Fibroblast of the aortic adventitia (primary cell): ENCODE measurements around the gene NEDD4. TPM values are rescaled to one million over a fixed set of nuclear protein-coding genes. Genes with fewer than 3 reads are reported as not detected.
"Not testable (repeated sequence)": the region's sequence is repeated elsewhere in the genome, so short reads cannot be mapped to it uniquely, and the experiment has no call there.

Experiments
- DNase-seq: peaks from one replicate; pipeline ENCODE4 v3.0.0-alpha.2; 2010; ENCODE audit warnings: low read depth
- H3K4me3 ChIP-seq: 2 replicates; pipeline ENCODE4 v1.5.1; 2011; ENCODE audit warnings: low read depth, mild to moderate bottlenecking, control low read depth, low read length, moderate library complexity
- total RNA-seq: library from RNA; depleted of rRNA; stranded (reverse); fragments of >200 nt; gene quantifications from 2 replicates; pipeline ENCODE4 v1.2.3, GENCODE V29; 2012; ENCODE audit warnings: low replicate concordance
- TF ChIP-seq, protein P1 (sequence below): IDR thresholded peaks from 2 replicates; pipeline ENCODE4 v1.5.1; 2011; ENCODE audit warnings: mild to moderate bottlenecking, low read length, control low read depth, inconsistent platforms; ENCODE audit not compliant: insufficient read depth

NEDD4 gene
- total RNA-seq, 1 donor: 34.3 TPM

DNA sequence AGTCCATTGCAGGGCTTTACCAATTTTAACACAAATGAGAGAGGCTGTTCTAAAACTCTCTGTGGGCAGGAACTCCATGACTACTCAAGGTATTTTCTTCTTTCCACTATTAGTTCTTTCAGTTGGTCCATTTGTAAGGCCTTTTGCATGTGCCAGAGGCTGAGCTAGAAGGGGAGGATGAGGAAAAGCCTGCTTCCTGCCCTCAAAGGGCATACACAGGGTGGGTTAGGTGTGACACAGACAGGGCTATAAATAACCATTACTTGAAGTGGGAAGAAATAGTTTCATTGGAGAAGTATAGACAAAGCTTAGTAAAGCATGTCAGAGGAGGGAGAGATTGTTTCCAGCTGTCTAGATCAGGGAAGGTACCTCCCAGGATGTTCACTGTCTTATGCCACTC is 198.4 kb downstream of the NEDD4 start:
- TF ChIP-seq, protein P1, sequence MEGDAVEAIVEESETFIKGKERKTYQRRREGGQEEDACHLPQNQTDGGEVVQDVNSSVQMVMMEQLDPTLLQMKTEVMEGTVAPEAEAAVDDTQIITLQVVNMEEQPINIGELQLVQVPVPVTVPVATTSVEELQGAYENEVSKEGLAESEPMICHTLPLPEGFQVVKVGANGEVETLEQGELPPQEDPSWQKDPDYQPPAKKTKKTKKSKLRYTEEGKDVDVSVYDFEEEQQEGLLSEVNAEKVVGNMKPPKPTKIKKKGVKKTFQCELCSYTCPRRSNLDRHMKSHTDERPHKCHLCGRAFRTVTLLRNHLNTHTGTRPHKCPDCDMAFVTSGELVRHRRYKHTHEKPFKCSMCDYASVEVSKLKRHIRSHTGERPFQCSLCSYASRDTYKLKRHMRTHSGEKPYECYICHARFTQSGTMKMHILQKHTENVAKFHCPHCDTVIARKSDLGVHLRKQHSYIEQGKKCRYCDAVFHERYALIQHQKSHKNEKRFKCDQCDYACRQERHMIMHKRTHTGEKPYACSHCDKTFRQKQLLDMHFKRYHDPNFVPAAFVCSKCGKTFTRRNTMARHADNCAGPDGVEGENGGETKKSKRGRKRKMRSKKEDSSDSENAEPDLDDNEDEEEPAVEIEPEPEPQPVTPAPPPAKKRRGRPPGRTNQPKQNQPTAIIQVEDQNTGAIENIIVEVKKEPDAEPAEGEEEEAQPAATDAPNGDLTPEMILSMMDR: no peak
- no peak for DNase-seq
- no peak overlapping the region for H3K4me3 ChIP-seq

DNA sequence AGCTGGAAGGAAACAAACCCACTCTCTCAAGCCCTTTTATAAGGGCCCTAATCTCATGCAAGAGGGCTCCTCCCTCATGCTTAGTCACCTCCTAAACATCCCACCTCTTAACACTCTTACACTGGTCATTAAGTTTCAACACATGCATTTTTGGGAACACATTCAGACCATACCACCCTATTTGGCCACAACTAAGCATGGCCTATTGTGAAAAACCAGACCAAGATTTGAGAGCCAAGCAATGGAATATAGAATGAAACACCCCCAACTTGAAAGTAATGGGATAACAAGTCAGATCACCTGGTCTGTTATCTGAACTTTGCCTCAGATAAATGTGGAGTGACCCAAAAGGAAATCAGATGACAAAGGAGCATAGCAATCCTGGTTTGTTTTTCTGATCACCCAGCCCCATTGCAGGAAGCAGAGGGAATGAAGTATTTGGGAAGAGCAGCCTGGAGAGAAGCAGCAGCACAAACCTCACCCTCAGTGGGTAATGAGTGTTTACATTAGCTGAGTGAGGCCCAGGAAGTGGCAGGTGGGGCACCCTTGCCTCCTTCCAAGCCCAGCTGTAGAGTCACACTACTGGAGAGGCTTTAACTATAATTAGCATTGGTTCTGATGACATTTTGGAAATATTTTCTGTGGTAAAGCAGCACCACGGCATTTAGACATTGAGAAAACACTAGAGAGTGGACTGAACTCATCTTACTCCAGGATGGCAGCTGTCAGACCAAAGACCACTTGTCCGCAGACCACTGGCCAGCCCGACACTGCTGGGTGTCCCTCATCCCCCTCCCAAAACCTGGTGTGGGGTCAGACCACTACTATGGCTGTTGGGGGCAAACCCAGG is 201.6 kb downstream of the NEDD4 start:
- H3K4me3 ChIP-seq: no peak overlapping the region
- TF ChIP-seq, protein P1: no peak
- peak; percentile 90 for DNase-seq

DNA sequence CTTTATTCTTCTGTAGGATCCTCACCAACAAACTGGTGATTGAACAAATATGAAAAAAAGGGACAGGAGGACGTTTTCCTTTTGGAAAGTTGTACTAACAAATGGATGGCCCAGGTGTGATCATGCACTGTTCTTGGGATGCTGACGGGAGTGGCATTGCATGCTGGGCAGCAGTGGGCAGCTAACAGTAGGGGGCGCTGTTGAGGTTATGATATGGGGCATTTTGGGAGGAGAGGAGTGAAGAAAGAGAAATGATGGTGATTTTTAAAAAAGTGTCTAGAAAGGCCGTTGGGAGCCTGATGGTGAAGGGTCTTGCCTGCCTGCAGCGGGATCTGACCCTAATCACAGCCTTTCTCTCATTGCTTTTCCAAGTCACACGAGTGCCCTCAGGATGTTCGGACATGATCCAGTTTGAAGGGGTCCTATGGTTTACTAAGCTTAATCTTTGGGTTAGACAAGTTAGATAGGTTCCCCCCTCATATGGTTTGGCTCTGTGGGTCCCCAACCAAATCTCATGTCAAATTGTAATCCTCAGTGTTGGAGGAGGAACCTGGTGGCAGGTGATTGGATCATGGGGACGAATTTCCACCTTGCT is 204.2 kb downstream of the NEDD4 start:
- DNase-seq: no peak
- TF ChIP-seq, protein P1: peak; percentile 55

DNA sequence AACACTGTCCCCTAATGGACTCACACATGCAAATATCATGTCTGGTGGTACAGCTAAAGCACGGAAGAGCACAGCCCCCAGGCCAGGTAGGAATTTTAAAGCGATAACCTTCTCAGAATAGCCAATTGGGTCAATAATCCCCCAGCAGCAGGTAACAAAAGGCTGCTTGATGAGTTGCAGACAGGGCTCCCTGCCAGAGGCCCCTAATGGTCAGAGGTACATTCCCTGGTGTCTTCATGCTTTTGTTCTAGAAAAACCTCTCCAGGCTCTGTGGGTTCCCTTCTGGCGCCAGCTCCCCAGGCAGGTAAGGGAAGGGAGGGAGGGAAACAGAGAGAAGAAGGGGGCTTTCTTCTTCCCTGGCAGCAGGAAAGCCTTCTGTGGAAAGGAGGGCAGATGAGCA is 207.1 kb downstream of the NEDD4 start:
- no peak for DNase-seq
- H3K4me3 ChIP-seq: no peak overlapping the region
- TF ChIP-seq, protein P1: no peak

More for the DNA sequence above, 204.2 kb downstream of the NEDD4 start:
- H3K4me3 ChIP-seq: no peak overlapping the region

DNA sequence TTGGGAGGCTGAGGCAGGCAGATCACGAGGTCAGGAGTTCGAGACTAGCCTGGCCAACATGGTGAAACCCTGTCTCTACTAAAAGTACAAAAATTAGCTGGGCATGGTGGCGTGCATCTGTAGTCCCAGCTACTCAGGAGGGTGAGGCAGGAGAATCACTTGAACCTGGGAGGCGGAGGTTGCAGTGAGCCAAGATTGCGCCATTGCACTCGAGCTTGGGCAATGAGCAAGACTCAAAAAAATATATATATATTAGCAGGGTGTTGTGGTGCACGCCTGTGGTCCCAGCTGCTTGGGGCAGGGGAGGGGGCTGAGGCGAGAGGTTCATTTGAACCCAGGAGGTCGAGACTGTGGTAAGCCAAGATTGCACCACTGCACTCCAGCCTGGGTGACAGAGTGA is 207.8 kb downstream of the NEDD4 start:
- not testable (repeated sequence) for DNase-seq

DNA sequence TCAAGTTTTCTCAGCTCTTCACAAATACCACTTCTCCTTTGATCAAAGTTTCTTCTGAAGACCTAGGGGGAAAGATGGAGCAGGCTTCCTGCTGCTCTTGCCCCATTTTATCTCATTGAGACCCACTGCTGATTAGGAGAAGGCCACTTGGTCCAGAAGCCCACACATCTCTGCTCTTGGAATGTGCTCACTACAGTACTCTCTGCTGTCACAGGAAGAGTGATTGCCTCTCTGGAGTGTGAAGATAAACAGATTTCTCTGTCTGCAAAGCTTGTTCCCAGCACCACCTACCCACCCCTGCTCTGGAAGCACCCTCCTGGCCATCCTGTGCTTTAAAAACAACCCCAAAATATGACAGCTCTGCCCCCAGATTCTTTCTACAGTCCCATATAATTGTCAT is 209.1 kb downstream of the NEDD4 start:
- DNase-seq: no peak
- TF ChIP-seq, protein P1: no peak
- H3K4me3 ChIP-seq: no peak overlapping the region

More for the DNA sequence above, 207.8 kb downstream of the NEDD4 start:
- not testable (repeated sequence) for H3K4me3 ChIP-seq

DNA sequence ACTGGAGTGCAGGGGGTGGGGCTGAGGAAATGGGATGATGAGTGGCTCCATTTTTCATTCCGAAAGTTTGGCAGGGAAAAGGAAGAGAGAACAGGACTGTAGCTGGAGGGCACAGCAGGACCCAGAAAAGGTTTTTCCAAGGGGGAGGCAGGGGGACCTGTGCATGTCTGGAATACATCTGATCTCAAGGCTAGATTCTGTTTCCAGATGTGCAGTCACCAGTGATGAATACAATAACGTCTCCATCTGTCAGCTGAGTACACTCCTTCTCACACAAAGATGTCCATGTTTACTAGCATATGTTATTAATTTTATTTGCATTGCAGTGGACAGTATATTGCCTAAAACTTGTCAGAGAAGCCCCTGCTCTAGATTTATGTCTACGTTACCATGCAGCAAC is 210.5 kb downstream of the NEDD4 start:
- TF ChIP-seq, protein P1: no peak
- no peak for DNase-seq
- H3K4me3 ChIP-seq: no peak overlapping the region
